GM12892 (cell line): ENCODE measurements around the gene CPED1.

Experiments
- POLR2A ChIP-seq: IDR thresholded peaks from 2 replicates; pipeline ENCODE4 v1.6.1; 2011; ENCODE audit warnings: low read depth, low read length, control low read depth
- POLR2AphosphoS5 ChIP-seq: IDR thresholded peaks from 2 replicates; pipeline ENCODE4 v1.6.1; 2011; ENCODE audit warnings: low read depth, low read length, control low read depth

- no peak for TF ChIP-seq POLR2AphosphoS5
- no peak for TF ChIP-seq POLR2A
Observed at GRCh38 chr7:121271098-121271497, 282.6 kb downstream of the CPED1 start.
